NCI-H2196 (cell line): ENCODE data around the gene CSF3.

Experiments used
- DNase-seq: peaks from one replicate; lab custom pipeline; 2025; ENCODE audit not compliant: unreplicated experiment; lab: John Stamatoyannopoulos, UW

Gene CSF3, protein sequence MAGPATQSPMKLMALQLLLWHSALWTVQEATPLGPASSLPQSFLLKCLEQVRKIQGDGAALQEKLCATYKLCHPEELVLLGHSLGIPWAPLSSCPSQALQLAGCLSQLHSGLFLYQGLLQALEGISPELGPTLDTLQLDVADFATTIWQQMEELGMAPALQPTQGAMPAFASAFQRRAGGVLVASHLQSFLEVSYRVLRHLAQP

DNA sequence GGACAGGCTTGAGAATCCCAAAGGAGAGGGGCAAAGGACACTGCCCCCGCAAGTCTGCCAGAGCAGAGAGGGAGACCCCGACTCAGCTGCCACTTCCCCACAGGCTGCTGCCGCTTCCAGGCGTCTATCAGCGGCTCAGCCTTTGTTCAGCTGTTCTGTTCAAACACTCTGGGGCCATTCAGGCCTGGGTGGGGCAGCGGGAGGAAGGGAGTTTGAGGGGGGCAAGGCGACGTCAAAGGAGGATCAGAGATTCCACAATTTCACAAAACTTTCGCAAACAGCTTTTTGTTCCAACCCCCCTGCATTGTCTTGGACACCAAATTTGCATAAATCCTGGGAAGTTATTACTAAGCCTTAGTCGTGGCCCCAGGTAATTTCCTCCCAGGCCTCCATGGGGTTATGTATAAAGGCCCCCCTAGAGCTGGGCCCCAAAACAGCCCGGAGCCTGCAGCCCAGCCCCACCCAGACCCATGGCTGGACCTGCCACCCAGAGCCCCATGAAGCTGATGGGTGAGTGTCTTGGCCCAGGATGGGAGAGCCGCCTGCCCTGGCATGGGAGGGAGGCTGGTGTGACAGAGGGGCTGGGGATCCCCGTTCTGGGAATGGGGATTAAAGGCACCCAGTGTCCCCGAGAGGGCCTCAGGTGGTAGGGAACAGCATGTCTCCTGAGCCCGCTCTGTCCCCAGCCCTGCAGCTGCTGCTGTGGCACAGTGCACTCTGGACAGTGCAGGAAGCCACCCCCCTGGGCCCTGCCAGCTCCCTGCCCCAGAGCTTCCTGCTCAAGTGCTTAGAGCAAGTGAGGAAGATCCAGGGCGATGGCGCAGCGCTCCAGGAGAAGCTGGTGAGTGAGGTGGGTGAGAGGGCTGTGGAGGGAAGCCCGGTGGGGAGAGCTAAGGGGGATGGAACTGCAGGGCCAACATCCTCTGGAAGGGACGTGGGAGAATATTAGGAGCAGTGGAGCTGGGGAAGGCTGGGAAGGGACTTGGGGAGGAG, at the start of gene CSF3:
Gene CSF3 (plus strand): TSS at position 436 of the 993 bp plus-strand sequence. CDS start 35 bp downstream, at position 471.
- DNase-seq, result no peak

DNA sequence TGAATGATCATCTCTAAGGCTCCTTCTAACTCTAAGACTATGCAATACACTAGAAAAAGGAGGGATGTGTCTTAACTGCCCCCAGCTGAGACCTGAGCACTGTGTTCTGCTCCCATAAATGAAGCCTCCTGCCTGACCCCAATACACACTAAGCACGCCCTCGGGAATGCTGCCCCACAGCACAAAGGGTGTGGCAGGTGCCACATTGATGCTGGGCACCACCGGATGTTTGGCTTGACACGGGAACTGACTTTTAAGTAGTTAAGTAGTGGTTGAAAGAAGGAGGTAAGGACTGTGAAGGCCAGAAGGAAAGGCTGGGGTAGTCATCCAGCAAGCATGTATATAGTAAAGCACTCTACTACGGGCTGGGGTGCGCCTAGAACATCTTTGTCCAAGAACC, 48.5 kb upstream of the CSF3 start:
- no peak for DNase-seq

DNA sequence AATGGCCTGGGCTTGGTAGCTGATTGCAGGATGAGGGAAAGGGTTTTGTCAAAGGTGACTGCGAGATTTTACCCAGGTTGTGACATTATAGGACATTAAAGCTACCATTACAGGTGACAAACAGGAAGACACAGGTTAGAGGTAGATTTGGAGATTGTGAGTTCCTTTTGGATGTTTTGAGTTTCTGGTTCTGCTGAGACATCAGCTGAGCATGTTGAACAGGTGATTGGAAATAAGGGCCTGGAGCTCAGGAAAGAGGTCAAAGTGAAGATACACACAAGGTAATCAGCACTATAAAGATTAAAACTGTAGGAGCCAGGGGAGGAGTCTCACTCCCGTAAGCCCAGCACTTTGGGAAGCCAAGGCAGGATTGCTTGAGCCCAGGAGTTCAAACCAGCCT, 46.5 kb upstream of the CSF3 start:
- DNase-seq, result no peak

DNA sequence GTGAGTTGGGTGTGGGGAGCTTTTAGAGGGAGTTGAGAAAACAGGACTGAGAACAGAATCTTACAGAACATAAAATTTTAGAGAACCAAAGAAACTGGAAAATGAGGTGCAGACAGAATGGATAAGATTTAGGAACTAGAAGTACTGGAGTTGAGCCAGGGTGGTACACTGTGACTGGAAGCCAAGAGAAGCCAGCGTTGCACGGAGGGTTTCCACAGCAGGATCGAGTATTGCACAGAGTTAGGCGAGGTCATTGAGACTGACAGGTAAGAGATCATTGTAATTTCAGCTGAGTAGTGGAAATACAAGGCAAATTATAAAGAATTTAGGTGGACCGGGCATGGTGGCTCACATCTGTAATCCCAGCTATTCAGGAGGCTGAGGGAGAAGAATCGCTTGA, 45.9 kb upstream of the CSF3 start:
- no peak for DNase-seq

DNA sequence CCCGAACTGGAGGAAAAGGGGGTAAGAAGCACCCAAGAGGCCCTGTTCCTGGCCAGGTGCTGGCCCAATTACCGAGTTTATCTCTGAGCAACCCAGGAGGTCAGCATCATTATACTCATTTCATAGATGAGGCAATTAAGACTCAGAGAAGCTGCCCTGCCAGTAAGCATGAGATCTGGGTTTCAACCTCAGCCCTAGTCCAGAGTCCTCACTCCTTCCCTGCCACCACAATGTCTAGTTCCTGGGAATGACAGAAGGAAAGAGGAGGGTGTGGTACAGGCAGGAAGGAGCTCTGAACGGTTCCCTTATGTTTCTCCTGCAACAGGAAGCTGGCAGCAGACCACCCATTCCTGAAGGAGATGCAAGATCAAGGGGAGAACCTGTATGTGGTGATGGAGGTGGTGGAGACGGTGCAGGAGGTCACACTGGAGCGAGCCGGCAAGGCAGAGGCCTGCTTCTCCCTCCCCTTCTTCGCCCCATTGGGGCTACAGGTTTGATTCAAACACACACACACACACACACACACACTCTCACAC, 45.0 kb upstream of the CSF3 start:
- DNase-seq, result no peak

DNA sequence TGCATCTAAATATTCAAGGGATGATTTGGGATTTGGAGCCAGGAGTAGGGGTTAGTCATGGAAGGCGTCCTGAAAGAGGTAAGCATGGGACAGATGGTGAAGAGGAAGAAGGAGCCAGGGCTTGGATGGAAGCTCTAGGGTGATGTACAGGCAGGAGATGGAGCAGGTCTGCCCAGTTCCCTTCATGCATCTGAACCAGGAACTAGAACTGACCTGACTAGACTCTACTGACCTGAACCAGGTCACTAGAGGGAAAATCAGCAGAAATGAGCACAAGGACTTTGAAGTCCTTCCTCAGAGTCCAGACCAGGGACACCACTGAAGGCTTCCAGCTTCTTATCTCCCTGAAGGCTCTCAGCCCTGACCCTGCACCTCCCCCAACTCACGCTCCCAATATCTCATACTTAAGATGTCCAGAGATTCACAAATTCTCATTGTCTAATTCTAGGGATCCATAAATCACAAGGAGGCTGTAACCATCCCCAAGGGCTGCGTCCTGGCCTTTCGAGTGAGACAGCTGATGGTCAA, 44.1 kb upstream of the CSF3 start:
- DNase-seq, result no peak

DNA sequence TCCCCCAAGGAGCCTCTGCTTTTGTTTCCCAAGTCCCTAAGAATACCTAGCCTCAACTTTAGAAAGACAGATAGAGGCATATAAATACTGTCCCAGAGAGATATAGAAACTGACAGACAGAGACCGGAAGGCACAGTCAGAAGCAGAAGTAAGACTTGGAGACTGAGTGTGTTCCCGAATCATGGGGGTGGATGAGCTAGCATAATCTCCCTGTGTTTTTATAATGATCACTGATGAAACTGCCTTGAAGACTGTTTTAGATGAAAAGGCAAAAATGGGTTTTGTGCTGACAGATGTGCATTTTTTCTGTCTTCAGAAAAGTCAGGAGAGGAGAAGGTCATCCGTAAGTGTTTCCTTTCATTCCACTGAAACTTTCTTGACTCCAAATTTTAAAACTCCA, 43.0 kb upstream of the CSF3 start:
- DNase-seq, result no peak

DNA sequence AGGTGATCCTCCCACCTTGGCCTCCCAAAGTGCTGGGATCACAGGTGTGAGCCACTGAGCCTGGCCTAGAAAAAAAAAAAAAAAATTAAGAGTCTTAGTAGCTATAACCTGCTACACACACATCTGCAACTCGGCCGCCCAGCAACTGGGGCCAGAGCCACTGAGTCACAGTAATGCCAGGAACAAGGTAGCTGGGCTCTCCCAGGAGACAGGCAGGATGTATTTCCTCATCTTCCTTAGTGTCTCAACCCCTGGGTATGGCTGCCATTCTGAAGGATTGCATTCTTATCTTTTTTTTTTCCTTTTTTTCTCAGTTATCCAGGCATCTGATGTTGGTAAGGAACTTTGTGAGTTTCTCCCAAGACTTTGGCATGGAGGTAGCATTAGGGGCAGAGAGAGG, 41.7 kb upstream of the CSF3 start:
- no peak for DNase-seq

DNA sequence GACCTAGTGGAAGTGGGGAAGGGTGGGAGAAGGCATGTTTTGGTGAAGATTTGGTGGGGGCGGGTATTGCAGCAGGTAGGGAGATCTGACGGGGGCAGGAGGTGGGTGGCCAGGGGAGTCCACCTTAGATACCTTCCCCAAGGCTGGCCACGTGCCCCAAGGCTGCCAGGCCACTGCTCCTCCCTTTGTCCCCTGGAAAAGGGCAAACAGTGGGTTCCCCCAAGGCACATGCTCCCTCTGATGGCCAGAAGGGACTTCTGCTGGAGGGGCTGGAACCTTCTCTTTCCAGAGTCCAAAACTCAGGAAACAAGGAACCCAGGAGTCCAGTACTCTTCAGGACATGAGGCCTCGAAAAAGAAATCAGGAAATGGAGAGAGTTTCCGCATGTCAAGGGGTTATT, 40.8 kb upstream of the CSF3 start:
- DNase-seq, result no peak

DNA sequence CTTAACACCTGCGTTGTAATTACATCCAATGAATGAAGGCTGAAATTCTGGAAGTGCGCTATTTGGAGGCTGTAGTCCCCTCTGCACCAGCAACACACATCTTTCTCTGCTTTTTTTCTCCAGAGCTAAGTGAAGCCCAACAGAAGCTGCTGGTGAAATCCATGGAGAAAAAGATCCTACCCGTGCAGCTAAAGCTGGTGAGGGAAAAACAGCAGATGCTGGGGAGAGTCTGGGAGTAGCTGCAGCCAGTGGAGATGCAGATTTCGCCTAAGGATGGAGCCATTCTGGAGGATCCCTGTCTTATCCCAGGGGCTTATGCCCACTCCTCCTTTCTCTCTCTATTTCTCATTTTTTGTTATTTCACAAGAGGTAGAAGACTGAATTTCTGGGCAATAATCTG, 39.4 kb upstream of the CSF3 start:
- no peak for DNase-seq

DNA sequence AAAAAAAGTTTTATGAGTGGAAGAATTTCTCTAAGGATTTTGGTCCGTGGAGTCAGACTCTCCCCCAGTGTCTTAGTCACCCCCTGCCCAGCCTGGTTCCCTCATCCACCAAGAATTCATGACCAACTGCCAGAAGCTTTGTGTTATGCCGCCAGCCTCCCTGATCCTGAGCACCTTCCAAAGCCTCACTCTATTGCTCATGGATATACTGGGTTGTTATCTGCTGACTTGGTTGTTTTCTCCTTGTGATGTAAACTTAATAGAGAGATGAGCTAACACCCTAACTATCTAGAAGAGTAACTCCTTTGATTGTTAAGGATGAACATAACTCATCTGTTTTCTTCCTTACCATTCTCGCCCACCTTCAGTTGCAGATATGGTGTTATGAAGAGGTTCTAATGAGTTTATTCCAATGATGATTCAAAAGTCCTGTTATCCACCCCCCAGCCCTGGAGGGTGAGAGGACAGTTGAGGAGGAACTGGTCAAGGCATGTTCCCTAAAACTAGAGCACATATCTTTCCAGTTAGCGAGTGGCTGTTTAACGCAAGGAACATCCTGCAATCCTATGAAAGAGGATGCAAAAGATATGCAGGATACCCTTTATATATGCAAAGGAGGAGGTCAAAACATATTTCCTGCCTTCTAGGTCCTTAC, 36.1 kb upstream of the CSF3 start:
- DNase-seq, result no peak

DNA sequence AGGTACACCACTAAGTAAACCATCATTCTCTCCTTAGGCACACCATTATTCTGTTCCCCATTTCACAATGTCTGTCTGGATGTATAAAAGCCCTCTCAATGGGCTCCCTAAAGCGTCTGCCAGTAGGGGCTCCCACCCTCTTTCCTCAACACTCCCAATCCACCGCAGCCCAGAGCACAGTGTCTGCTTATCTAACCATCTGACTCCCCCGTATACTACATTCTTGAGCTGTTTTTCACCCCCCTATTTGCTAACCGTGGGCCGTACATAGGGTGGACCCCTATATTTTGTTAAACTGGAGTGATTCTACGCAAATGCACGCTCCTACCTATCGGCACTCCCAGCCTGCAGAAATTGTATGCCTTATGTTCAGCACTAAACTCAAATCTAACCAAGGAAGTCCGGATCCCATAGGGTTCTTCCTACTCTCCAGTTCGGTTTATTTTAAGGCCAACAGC, 35.3 kb upstream of the CSF3 start:
- DNase-seq, result no peak

DNA sequence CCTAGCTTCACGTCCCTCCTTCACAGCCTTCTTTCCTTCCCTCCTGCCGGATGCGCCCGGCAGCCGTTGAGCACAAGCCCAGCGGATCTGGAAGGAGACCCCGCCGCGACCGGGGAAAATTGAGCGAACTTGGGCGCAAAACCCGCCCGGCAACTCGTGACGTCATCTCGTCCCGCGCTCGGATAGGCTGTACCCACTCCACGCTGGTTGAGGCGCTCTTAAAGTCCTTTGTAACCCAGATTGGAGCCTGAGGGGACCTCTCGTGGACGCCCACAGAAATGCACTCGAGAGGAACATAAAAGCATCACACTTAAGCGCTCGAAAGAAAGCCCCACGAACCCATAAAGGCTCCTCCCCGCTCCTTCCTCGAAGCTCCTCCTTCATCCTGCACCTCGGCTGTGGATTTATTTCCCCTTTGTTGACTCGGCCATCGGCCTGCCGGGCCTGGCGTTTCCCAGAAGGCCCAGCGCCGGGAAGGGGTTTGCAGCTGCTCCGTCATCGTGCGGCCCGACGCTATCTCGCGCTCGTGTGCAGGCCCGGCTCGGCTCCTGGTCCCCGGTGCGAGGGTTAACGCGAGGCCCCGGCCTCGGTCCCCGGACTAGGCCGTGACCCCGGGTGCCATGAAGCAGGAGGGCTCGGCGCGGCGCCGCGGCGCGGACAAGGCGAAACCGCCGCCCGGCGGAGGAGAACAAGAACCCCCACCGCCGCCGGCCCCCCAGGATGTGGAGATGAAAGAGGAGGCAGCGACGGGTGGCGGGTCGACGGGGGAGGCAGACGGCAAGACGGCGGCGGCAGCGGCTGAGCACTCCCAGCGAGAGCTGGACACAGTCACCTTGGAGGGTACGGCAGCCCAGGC, 34.7 kb upstream of the CSF3 start, which contains the start of gene PSMD3:
Gene PSMD3 (plus strand): TSS at position 457 of the 856 bp plus-strand sequence. CDS start 164 bp downstream, at position 621.
- peak; percentile 97 for DNase-seq

DNA sequence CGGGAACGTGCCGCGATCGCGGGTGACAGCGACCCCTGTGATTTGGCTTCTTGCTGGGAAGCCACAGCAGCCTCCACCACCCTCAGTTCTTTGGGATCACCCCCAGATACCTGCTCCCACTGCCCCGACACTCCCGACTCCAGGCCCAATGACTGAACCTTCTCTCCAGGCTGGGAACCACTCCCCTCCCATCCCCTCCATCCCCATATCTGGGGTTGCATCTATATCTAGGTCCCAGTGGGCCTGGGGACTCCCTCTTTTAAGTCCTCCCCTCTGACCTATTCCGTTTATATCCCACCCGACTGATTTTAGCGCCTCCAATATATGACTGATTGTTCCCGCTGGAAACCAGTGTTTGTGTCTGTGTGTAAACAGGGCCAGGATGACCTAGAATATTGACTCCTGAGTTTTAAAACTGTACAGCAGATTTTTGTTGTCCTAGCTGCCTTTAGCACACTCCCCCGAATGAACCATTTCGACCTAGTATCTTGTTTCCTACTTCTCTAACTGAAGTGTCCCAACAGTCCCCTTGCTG, 34.0 kb upstream of the CSF3 start:
- DNase-seq, result no peak

DNA sequence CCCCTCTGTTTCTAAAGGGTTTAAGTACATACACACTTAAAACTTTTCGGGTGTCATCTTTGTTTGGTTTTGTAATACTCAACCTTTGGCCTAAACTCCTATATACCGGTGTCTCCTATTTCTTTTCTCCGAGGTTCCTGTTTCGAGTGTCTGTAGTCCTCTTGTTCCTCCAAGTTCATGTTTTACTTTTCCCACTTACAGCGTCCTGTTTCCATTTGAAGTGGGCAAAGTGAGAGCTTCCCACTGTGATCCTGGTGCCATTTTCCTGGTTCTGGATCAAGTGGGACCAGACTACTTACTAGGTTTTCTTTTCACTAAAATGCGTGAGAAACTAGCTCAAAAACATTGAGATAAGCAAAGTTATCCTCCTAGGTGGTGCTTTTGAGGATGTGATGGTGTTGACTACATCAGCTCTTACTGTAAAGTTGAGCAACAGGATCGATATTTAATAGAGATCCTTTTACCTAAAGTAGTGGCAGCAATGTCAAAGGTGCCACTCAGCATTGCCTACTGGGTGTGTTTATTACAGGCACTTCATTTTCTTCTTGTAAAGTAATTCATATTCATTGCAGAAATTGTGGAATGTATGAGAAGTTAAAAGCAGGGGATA, 33.4 kb upstream of the CSF3 start:
- no peak for DNase-seq

DNA sequence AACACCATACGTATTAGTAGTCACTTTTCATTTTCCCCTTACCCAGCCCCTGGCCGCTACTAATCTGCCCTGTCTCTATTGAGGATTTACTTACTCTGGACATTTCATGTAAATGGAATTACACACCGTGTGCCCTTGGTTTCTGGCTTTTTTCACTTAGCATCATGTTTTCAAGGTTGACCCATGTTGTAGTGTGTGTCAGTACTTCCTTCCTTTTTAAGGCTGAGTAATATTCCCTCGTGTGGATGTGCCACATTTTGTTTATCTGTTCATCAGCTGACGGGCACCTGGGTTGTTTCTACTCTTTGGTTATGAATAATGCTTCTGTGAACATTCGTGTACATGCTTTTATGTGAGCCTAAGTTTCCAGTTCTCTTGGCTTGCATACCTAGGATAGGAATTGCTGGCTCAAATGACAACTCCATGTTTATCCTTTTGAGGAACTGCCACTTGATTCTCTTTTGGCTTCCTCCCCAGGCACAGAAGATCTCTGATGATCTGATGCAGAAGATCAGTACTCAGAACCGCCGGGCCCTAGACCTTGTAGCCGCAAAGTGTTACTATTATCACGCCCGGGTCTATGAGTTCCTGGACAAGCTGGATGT, 26.9 kb upstream of the CSF3 start:
- DNase-seq, result no peak

DNA sequence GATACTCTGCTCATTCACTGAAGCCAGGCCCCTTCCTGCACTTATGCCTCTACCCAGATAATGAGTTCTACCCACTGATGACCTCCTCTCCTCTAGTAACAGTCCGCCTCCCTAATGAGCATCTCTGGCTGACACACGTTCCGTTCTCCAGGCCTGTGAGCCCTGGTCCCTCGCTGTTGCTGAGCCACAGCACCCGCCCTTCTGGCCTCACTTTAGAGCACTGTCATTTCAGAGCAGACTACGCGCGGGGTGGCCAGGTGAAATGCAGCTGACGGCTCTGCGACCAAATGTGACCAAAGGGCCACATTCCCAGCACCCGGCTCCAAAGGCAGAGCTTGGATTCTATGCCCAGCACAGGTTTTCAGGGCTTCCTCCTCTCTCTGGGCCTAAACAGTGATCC, 20.8 kb upstream of the CSF3 start:
- DNase-seq, result no peak

DNA sequence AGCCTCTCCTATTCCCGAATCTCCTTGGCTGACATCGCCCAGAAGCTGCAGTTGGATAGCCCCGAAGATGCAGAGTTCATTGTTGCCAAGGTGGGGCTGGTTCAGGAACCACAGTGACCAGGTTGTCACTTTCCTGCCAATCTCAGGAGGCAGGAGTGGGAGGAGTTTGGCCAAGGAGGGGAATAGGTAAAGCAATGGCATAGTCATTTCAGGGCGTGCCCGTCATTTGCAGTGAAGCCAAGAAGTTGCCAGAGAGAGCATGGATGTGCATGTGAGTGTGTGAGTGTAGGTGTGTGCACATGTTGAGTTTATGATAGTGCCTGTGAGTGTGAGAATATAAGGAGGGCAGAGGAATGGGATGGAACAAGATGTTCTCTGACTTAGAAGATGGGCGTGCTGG, 19.8 kb upstream of the CSF3 start:
- DNase-seq, result no peak

DNA sequence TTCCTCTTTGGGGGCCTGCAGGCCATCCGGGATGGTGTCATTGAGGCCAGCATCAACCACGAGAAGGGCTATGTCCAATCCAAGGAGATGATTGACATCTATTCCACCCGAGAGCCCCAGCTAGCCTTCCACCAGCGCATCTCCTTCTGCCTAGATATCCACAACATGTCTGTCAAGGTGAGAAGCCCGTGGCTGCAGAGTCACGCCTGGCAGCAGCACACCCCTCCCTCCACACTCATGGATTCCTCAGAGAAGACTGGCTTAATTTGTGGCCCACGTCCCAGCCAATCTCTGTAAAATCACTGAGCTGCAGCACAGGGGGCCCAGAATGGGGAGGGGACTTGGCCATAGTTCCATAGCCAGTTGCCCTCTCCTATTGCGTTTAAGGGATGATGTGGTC, 19.1 kb upstream of the CSF3 start:
- DNase-seq, result no peak
